ENCODE results near the gene SASH1.

GRCh38 chr6:148460876-148461646 is 118.4 kb downstream of the SASH1 start:
- TF ChIP-seq CTCF (IDR thresholded peaks at IDR 0.05) (no peak), EZH2 (IDR thresholded peaks at IDR 0.05) (no peak), EZH2phosphoT487 (IDR thresholded peaks at IDR 0.05) (no peak)
